H1 (cell line): ENCODE results near the gene TBC1D22A. TPM values are rescaled to one million over a fixed set of nuclear protein-coding genes. Genes with fewer than 3 reads are reported as not detected.

ENCODE experiments used
- GTF2F1 ChIP-seq: IDR thresholded peaks from 2 replicates; pipeline ENCODE4 v1.6.1; 2012; ENCODE audit warnings: low read depth, low read length, improper control_type of control experiment, borderline replicate concordance
- KDM1A ChIP-seq: fragments of 200-600, 300-600 bp; sonication (generic); IDR thresholded peaks from 2 replicates; pipeline ENCODE4 v1.7.1; 2016; ENCODE audit warnings: mild to moderate bottlenecking, low read length, borderline replicate concordance
- POLR2AphosphoS5 ChIP-seq: IDR thresholded peaks from 2 replicates; pipeline ENCODE4 v1.6.1; 2011; ENCODE audit warnings: low read depth, low read length
- SIN3A ChIP-seq, 2 experiments: IDR thresholded peaks in 1 of 2; conservative IDR thresholded peaks in 1 of 2; 2 replicates each; pipeline ENCODE4 v1.6.1; 2011 to 2012; ENCODE audit warnings: low read length in 2 of 2, improper control_type of control experiment in 1 of 2, low read depth in 1 of 2, mild to moderate bottlenecking in 1 of 2
- SP1 ChIP-seq: IDR thresholded peaks from 2 replicates; pipeline ENCODE4 v1.6.1; 2011; ENCODE audit warnings: low read depth, low read length
- polyA plus RNA-seq, 7 experiments: library from polyadenylated mRNA; depleted of rRNA in 3 of 7; stranded (reverse) in 5 of 7; unstranded in 2 of 7; fragments of >200 nt in 5 of 7; fragments of 200-250 nt in 2 of 7; gene quantifications; 1 replicate in 5 of 7; 2 replicates in 1 of 7; 4 replicates in 1 of 7; pipeline versions ENCODE4 v1.2.1 to v1.2.3, GENCODE V29; 2011 to 2013; ENCODE audit warnings: missing spikeins in 2 of 7, mixed read lengths in 2 of 7
- total RNA-seq: library from RNA; stranded (reverse); fragmentation: NEBNext Ultra II Directional; extraction: Animal tissue kit (Norgen Biotek cat#: 25700); gene quantifications from 2 replicates; pipeline ENCODE4 v1.2.1, GENCODE V29; 2021
- TF ChIP-seq, protein P1 (sequence below): IDR thresholded peaks from 2 replicates; pipeline ENCODE4 v1.6.1; 2012; ENCODE audit warnings: inconsistent platforms
- TF ChIP-seq, protein P2 (sequence below): fragments of 300-600 bp; sonication (generic); IDR thresholded peaks from 2 replicates; pipeline ENCODE4 v1.7.1; 2012; ENCODE audit warnings: low read length, moderate library complexity, mild to moderate bottlenecking, inconsistent platforms; ENCODE audit not compliant: insufficient replicate concordance

The TBC1D22A gene
- total and polyA plus RNA-seq, 2 of the 8 experiments (the other 6 are each of a cell fraction or from before 2014, with no cell fraction given), result 11.9 to 18.4 TPM

DNA sequence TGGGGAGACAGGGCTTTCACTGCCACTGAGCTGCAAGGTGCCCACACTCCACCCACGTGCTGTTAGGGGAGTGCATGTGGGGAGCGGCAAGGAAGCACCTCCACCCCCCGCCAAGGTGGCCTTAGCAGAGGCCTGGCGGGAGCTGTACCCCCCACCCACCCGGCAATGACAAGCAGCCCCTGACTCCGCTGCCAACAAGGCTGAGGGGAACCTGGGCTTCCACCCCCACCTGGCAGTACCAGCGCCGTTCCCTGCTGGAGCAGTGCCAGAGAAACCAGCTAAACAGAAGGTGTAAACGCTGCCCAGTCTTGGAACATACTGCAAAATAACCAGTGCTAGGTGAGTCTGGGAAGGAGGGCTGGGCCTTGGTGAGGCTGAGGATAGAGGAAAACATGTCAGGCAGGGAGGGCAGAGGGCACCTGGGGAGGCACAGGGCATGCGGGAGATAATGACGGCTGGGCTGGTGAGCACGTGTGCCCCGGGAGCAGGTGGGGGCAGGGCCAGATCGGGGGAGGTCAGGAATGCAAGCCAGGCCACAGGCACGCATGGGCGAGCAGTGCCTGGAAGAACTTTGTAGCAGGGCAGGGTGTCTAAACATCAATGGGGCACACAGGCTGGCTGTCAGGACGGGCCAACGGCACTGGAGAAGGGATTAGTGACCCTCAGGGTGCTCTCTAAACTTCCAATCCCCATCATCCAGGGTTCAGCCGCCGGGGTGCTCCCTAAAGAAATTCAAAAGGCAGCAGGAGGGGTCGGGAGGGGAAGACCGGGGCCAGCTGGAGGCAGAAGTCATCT, 31.0 kb upstream of the TBC1D22A start (continued):
- TF ChIP-seq, protein P1, sequence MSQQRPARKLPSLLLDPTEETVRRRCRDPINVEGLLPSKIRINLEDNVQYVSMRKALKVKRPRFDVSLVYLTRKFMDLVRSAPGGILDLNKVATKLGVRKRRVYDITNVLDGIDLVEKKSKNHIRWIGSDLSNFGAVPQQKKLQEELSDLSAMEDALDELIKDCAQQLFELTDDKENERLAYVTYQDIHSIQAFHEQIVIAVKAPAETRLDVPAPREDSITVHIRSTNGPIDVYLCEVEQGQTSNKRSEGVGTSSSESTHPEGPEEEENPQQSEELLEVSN, result peak; percentile 26; the same call in 1 of the 2 replicates
- TF ChIP-seq GTF2F1, result no peak
- peak; percentile 17; the same call in 1 of the 2 replicates for TF ChIP-seq KDM1A
- peak in 1 of 2 experiments; percentile 71; a peak in 1 of 4 replicates for TF ChIP-seq SIN3A (conservative IDR thresholded peaks at IDR 0.05 in 1 of 2, IDR thresholded peaks at IDR 0.05 in 1 of 2; ENCODE audit: low read depth in 1 of 2, low read length in 2 of 2)
- 0 out of 2 replicates have a peak, but pooled peaks have one; percentile 58 for TF ChIP-seq SP1
- TF ChIP-seq, protein P2, sequence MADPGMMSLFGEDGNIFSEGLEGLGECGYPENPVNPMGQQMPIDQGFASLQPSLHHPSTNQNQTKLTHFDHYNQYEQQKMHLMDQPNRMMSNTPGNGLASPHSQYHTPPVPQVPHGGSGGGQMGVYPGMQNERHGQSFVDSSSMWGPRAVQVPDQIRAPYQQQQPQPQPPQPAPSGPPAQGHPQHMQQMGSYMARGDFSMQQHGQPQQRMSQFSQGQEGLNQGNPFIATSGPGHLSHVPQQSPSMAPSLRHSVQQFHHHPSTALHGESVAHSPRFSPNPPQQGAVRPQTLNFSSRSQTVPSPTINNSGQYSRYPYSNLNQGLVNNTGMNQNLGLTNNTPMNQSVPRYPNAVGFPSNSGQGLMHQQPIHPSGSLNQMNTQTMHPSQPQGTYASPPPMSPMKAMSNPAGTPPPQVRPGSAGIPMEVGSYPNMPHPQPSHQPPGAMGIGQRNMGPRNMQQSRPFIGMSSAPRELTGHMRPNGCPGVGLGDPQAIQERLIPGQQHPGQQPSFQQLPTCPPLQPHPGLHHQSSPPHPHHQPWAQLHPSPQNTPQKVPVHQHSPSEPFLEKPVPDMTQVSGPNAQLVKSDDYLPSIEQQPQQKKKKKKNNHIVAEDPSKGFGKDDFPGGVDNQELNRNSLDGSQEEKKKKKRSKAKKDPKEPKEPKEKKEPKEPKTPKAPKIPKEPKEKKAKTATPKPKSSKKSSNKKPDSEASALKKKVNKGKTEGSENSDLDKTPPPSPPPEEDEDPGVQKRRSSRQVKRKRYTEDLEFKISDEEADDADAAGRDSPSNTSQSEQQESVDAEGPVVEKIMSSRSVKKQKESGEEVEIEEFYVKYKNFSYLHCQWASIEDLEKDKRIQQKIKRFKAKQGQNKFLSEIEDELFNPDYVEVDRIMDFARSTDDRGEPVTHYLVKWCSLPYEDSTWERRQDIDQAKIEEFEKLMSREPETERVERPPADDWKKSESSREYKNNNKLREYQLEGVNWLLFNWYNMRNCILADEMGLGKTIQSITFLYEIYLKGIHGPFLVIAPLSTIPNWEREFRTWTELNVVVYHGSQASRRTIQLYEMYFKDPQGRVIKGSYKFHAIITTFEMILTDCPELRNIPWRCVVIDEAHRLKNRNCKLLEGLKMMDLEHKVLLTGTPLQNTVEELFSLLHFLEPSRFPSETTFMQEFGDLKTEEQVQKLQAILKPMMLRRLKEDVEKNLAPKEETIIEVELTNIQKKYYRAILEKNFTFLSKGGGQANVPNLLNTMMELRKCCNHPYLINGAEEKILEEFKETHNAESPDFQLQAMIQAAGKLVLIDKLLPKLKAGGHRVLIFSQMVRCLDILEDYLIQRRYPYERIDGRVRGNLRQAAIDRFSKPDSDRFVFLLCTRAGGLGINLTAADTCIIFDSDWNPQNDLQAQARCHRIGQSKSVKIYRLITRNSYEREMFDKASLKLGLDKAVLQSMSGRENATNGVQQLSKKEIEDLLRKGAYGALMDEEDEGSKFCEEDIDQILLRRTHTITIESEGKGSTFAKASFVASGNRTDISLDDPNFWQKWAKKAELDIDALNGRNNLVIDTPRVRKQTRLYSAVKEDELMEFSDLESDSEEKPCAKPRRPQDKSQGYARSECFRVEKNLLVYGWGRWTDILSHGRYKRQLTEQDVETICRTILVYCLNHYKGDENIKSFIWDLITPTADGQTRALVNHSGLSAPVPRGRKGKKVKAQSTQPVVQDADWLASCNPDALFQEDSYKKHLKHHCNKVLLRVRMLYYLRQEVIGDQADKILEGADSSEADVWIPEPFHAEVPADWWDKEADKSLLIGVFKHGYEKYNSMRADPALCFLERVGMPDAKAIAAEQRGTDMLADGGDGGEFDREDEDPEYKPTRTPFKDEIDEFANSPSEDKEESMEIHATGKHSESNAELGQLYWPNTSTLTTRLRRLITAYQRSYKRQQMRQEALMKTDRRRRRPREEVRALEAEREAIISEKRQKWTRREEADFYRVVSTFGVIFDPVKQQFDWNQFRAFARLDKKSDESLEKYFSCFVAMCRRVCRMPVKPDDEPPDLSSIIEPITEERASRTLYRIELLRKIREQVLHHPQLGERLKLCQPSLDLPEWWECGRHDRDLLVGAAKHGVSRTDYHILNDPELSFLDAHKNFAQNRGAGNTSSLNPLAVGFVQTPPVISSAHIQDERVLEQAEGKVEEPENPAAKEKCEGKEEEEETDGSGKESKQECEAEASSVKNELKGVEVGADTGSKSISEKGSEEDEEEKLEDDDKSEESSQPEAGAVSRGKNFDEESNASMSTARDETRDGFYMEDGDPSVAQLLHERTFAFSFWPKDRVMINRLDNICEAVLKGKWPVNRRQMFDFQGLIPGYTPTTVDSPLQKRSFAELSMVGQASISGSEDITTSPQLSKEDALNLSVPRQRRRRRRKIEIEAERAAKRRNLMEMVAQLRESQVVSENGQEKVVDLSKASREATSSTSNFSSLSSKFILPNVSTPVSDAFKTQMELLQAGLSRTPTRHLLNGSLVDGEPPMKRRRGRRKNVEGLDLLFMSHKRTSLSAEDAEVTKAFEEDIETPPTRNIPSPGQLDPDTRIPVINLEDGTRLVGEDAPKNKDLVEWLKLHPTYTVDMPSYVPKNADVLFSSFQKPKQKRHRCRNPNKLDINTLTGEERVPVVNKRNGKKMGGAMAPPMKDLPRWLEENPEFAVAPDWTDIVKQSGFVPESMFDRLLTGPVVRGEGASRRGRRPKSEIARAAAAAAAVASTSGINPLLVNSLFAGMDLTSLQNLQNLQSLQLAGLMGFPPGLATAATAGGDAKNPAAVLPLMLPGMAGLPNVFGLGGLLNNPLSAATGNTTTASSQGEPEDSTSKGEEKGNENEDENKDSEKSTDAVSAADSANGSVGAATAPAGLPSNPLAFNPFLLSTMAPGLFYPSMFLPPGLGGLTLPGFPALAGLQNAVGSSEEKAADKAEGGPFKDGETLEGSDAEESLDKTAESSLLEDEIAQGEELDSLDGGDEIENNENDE, result no peak
- peak; percentile 62 for TF ChIP-seq POLR2AphosphoS5
